ENCODE data around the gene DCST2.

- TF ChIP-seq CTCF (IDR thresholded peaks at IDR 0.05) = no peak
- no peak for TF ChIP-seq POLR2A (IDR thresholded peaks at IDR 0.05)
Measured at GRCh38 chr1:155068599-155068998, 35.0 kb upstream of the DCST2 start.

All from heart left ventricle (tissue), 13 donors.